Psoas muscle (tissue), 8 donors: ENCODE measurements around the gene CCDC70. TPM values are rescaled to one million over a fixed set of nuclear protein-coding genes. Genes with fewer than 3 reads are reported as not detected.

ENCODE experiments used
- ATAC-seq, 4 donors: fragments of 200-7000 bp; cut with Tn5 transposase; one replicate each; pipeline ENCODE4 v1.9.1; 2020; ENCODE audit warnings: moderate library complexity in 3 of 4, mild to moderate bottlenecking in 2 of 4
- DNase-seq, 2 donors: peaks; one replicate each; pipeline ENCODE4 v3.0.0-alpha.2; 2020
- H3K27ac ChIP-seq: fragments of 200-600 bp; one replicate; pipeline ENCODE4 v1.8.0; 2022
- H3K27me3 ChIP-seq, 3 donors: fragments of 200-600 bp in 1 of 3; one replicate each; pipeline versions ENCODE4 v1.6.1 to v1.8.0; 2013 to 2022; ENCODE audit warnings: low read length in 2 of 3, mild to moderate bottlenecking in 2 of 3, moderate library complexity in 1 of 3; ENCODE audit not compliant: insufficient read depth in 3 of 3
- H3K36me3 ChIP-seq, 2 donors: fragments of 200-600 bp in 1 of 2; one replicate each; pipeline versions ENCODE4 v1.6.1 to v1.8.0; 2013 to 2022; ENCODE audit warnings: low read depth in 1 of 2, mild to moderate bottlenecking in 1 of 2, moderate library complexity in 1 of 2; ENCODE audit not compliant: insufficient read depth in 1 of 2
- H3K4me1 ChIP-seq: fragments of 200-600 bp; one replicate; pipeline ENCODE4 v1.8.0; 2022
- H3K4me3 ChIP-seq: fragments of 200-600 bp; one replicate; pipeline ENCODE4 v1.8.0; 2022; ENCODE audit warnings: mild to moderate bottlenecking
- H3K9me3 ChIP-seq: fragments of 200-600 bp; one replicate; pipeline ENCODE4 v1.8.0; 2022
- whole genome bisulfite sequencing, 3 donors: extraction: QIAGEN DNeasy Blood & Tissue Kit; methylation state at CpG; one replicate each; pipeline versions ENCODE4 v1.1.6 to v1.1.7; 2013; 5-methylcytosine and 5-hydroxymethylcytosine counted together
- intact Hi-C, 2 donors: fragments of 100-400 bp; cut with DNase I; formaldehyde crosslinking; loops; one replicate each; pipeline versions ENCODE4 v1.11.0 to v1.14.2; 2022
- polyA plus RNA-seq, 3 donors: library from polyadenylated mRNA; stranded (reverse); fragments of 200-250 nt; gene quantifications; one replicate each; pipeline ENCODE4 v1.2.3, GENCODE V29; 2013
- total RNA-seq, 4 donors: library from RNA; stranded (reverse); fragmentation: NEBNext Ultra II Directional in 2 of 4; extraction: Animal tissue kit (Norgen Biotek cat#: 25700) in 2 of 4; gene quantifications; one replicate each; pipeline versions ENCODE4 v1.2.1 to v1.2.4, GENCODE V29; 2021 to 2023
- TF ChIP-seq, protein P1 (sequence below): fragments of 200-600 bp; IDR thresholded peaks from one replicate; pipeline ENCODE4 v1.8.0; 2022; ENCODE audit warnings: antibody characterized with exemption
- donor health status: healthy with polysubstance abuse.
- donor health status: DM: no; HTN: no; CAD: no; lungs with moderate emphysema.
- donor health status: Bipolar disorder and iron deficiency.
- donor health status: healthy.
- donor health status: DM: yes; HTN: yes; CAD: no.
- donor health status: DM: no; HTN: no; CAD: no.
- donor health status: DM: no; HTN: no; CAD: no.
- donor health status: DM: yes; HTN: yes; CAD: no.

The CCDC70 gene
- total and polyA plus RNA-seq, 7 donors: not detected

DNA sequence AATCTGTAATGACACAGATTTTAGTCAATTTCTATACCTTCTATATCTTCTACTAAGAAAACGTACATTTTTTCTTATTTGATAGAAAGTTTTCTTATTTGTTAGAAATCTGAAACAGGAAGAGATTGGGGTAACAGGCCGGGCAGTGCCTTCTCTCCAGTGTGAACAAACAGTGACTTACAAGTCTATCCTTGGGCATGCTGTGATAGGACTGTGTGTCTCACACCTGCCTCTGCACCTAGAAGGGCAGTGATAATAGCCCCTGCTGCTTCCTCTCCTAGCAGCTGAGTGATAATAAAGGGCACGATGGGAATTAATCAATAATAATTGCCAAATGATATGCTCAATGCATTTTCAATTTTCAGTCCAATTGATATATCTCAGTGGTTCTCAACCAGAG lies 18.2 kb upstream of the CCDC70 start:
- ATAC-seq: no peak
- Histone ChIP-seq H3K27ac (no peak overlapping the region), H3K4me1 (no peaks in the 10 kb centered on the region), H3K9me3 (no peaks in the 10 kb centered on the region), H3K4me3 (no peak overlapping the region), H3K36me3 (no peaks in the 10 kb centered on the region), H3K27me3 (no peaks in the 10 kb centered on the region)
- WGBS, 3 donors: 70 to 85% (median 85%) methylated on average over 3 of the region's 3 CpGs
- no peak for DNase-seq
- intact Hi-C loops: loop anchor here in 1 of 2 donors (5.0 kb wide), 1 partner anchor 284 kb away; the partner anchor contains the start of gene NEK5
- TF ChIP-seq, protein P1, sequence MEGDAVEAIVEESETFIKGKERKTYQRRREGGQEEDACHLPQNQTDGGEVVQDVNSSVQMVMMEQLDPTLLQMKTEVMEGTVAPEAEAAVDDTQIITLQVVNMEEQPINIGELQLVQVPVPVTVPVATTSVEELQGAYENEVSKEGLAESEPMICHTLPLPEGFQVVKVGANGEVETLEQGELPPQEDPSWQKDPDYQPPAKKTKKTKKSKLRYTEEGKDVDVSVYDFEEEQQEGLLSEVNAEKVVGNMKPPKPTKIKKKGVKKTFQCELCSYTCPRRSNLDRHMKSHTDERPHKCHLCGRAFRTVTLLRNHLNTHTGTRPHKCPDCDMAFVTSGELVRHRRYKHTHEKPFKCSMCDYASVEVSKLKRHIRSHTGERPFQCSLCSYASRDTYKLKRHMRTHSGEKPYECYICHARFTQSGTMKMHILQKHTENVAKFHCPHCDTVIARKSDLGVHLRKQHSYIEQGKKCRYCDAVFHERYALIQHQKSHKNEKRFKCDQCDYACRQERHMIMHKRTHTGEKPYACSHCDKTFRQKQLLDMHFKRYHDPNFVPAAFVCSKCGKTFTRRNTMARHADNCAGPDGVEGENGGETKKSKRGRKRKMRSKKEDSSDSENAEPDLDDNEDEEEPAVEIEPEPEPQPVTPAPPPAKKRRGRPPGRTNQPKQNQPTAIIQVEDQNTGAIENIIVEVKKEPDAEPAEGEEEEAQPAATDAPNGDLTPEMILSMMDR: no peak

DNA sequence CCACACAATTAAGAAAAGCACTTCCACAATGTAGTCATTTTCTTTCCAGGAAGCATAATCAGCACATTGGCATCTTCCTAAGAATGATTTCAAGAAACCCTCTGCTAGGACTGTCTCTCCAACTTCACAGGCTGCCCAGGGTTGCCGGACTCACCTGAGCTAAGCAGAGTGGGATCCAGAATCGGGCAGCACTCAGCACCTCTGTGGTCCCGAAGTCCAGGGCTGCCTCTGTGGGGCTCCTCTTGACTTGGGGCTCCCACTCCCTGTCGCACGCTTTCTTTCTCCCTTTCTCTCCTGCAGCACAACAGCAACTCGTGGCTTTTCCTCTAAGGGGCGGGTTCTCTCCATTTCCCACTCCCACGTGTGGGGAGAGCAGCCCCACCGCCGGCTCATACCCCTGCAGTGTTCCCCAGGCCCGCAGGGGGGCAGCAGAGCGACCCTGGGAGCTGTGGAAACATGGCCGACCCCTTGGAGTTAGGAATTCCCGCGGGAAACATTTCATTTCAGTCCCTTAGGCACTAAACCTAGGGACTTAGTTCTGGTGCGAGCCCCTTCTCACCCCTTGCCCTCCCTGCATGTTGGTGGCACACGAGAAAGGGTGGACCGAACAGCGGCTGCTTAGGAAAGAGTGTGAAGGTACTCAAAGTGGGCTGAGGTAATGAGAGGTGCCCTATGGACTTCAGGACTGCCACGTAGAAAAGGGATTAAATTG lies 16.8 kb upstream of the CCDC70 start, which contains the start of gene TMEM272:
Gene TMEM272, minus strand, starts transcription at position 316 of the 712 bp plus-strand sequence. CDS start 6,647 bp downstream, outside the sequence.
- peak; percentile 68 to 89 (median 78) for ATAC-seq
- WGBS, 3 donors: 37 to 40% (median 40%) methylated on average over 20 of the region's 20 CpGs
- H3K36me3 ChIP-seq: no peaks in the 10 kb centered on the region
- no peaks in the 10 kb centered on the region for H3K9me3 ChIP-seq
- no peaks in the 10 kb centered on the region for H3K4me1 ChIP-seq
- no peaks in the 10 kb centered on the region for H3K27me3 ChIP-seq
- intact Hi-C loops: loop anchor here in 1 of 2 donors (5.0 kb wide), 1 partner anchor 282 kb away; the partner anchor contains the start of gene NEK5
- H3K27ac ChIP-seq: no peak within 1 kb of the TSS
- TF ChIP-seq, protein P1: peak; percentile 79
- peak; percentile 40 to 70 for DNase-seq
- peak within 1 kb of the TSS; percentile 46 for H3K4me3 ChIP-seq

DNA sequence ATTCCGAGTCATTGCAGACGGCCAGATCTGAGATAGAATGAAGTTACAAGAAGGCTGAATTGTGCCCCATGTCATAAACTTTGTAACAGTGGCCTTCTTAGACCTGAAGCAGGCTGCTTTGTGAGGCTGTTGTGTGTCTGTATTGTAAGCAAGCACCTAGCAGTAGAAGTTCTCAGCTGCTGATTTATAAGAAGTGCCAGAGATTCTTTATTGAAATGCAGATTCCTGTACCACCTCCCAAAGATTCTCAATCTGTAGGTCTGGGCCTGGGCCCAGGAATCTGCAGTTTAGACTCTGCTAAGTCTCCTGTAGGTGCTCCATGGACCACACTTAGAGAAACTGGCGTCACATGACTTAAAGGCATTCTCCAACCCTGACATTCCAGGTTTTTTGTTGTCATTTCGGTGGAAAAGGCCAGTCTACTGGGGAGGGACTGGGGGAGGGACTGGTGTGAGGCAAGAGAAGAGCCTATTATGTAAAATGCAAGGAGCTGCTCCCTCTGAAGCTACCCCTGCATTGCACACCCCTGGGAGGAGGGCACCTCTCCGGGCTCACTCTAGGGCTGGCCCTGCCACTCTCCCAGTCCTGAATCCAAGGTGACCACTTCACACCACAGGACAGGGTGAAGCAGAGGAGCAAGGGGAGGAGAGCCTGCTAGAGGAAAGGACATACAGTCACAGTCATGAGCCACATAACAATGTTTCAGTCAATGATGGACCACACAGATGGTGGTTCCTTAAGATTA lies 16.0 kb upstream of the CCDC70 start:
- Histone ChIP-seq H3K4me1 (no peaks in the 10 kb centered on the region), H3K36me3 (no peaks in the 10 kb centered on the region), H3K9me3 (no peaks in the 10 kb centered on the region), H3K27me3 (no peaks in the 10 kb centered on the region), H3K27ac (no peak overlapping the region), H3K4me3 (peak overlapping the region; percentile 46)
- 49 to 75% (median 69%) methylated on average over 5 of the region's 5 CpGs for WGBS, 3 donors
- TF ChIP-seq, protein P1: no peak
- no peak for ATAC-seq
- intact Hi-C loops: no loop called here
- DNase-seq: no peak

DNA sequence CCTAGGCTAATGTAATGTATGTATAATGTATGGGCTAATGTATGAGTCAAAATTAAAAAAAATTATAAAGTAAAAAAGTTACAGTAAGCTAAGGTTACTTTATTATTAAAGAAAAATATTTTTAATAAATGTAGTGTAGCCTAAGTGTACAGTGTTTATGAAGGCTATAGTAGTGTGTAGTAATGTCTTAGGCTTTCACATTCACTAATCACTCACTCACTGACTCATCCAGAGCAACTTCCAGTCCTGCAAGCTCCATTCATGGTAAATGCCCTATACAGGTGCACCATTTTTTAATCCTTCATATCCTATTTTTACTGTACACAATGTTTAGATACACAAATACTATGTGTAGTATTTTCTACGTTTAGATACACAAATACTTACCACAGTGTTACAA lies 15.0 kb upstream of the CCDC70 start:
- Histone ChIP-seq H3K27me3 (no peaks in the 10 kb centered on the region), H3K27ac (no peak overlapping the region), H3K4me3 (no peak overlapping the region), H3K4me1 (no peaks in the 10 kb centered on the region), H3K9me3 (no peaks in the 10 kb centered on the region), H3K36me3 (no peaks in the 10 kb centered on the region)
- TF ChIP-seq, protein P1: no peak
- no peak for ATAC-seq
- 80 to 89% (median 84%) methylated on average over 1 of the region's 1 CpG for WGBS, 3 donors
- intact Hi-C loops: no loop called here
- no peak for DNase-seq
